GM12892 (cell line): ENCODE measurements around the gene GALNT11.

Source experiments
- POLR2A ChIP-seq: IDR thresholded peaks from 2 replicates; pipeline ENCODE4 v1.6.1; 2011; ENCODE audit warnings: low read depth, low read length, control low read depth
- POLR2AphosphoS5 ChIP-seq: IDR thresholded peaks from 2 replicates; pipeline ENCODE4 v1.6.1; 2011; ENCODE audit warnings: low read depth, low read length, control low read depth
- TAF1 ChIP-seq: IDR thresholded peaks from 2 replicates; pipeline ENCODE4 v1.6.1; 2011; ENCODE audit warnings: low read depth, mild to moderate bottlenecking, control low read depth, low read length, borderline replicate concordance

DNA sequence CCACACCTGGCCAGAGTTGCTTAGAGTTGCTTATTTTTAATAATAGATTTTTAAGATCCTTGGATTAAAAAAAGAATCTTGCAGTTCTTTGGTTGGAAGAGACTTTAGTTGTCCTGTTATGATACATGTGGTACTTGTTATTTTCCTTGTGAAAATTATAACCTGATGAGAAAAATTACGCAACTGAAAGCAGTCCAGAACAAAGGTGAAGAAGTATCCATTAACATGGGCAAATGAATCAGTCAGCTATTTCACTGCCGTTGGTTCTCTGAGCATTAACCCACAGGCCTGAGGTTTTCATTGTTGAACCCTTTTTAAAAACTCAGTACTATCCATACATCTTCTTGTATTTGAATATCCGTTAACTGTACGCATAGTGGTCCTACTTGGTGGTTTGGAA, 68.2 kb downstream of the GALNT11 start:
- TF ChIP-seq POLR2AphosphoS5 (no peak), TAF1 (no peak), POLR2A (no peak)
